Measurements from ENCODE around the gene ZFHX3. TPM values are rescaled to one million over a fixed set of nuclear protein-coding genes. Genes with fewer than 3 reads are reported as not detected.
A peak's percentile ranks its signal among the peaks of the same experiment; 100 is the strongest.

Gene ZFHX3
- polyA plus RNA-seq, 4 donors = 0.45 to 12.8 (median 2.7) TPM

- H3K27ac ChIP-seq (ENCODE audit: low read depth in 1 of 3, low read length in 2 of 3) = no peak overlapping the region
- H3K4me3 ChIP-seq (ENCODE audit: low read depth in 1 of 3, low read length in 3 of 3) = no peak overlapping the region
- H3K9me3 ChIP-seq (ENCODE audit: control insufficient read depth in 2 of 2, insufficient read depth in 1 of 2, low read depth in 1 of 2, low read length in 1 of 2) = no peaks in the 10 kb centered on the region
- DNase-seq (no peak), FAIRE-seq (no peak)
- H3K36me3 ChIP-seq (ENCODE audit: control insufficient read depth in 3 of 3, insufficient read depth in 2 of 3, low read depth in 1 of 3, low read length in 3 of 3) = peaks cover 0 to 54% (median 4%) of the 10 kb centered on the region in 3 donors
- WGBS, 3 donors = 94 to 97% (median 96%) methylated on average over 50 of the region's 50 CpGs
- no peaks in the 10 kb centered on the region for H3K27me3 ChIP-seq (ENCODE audit: control insufficient read depth in 3 of 3, insufficient read depth in 3 of 3, low read length in 3 of 3)
- peaks cover 0 to 11% (median 0%) of the 10 kb centered on the region in 3 donors for H3K4me1 ChIP-seq (ENCODE audit: control insufficient read depth in 3 of 3, insufficient read depth in 2 of 3, low read depth in 1 of 3, low read length in 2 of 3)
Observed at GRCh38 chr16:72957303-72958277, 90.3 kb downstream of the ZFHX3 start.

DNA sequence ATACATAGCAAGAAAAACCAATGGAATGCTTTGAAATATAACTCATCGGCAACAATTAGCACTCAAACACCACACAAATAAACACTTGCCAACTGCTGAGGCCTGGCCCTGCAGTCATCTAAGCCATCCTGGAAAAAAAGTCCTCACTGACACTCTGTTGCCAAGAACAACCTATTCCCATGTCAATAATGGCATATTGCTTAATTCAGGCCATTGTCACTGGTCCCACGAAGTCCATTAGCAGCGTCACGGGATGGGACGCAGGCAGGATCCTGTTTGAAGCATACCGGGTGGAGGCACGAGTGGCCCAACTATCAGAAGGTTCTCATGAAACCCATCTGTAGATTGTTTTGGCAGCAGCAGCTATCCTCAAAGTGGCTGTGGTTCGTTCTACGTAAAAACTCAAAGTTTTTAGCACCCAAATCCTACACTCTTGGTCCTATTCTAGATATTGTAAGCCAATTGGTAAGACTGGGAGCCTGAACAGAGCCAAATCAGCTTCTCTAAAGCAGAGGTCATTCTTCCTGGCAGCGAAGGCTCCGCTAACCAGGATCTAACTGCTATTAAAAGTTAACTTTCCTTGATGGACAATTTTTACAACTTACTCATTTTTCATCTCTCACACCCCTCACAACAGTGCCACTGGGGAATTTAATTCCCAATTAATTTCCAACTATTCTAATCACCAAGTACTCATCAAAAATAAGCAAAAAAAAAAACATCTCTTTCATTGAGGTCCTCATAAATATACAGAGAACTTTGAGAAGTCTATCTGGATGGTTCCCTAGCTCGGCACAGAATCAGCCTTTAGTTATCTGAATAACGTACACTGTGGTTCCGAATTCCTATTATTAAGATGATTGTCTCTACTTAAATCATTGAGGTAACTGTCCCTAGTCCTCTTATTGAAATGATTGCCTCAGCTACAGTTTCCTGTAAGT, 91.5 kb downstream of the ZFHX3 start:
- DNase-seq (no peak), FAIRE-seq (no peak)
- Histone ChIP-seq H3K9me3 (ENCODE audit: control insufficient read depth in 2 of 2, insufficient read depth in 1 of 2, low read depth in 1 of 2, low read length in 1 of 2) (no peaks in the 10 kb centered on the region), H3K36me3 (ENCODE audit: control insufficient read depth in 3 of 3, insufficient read depth in 2 of 3, low read depth in 1 of 3, low read length in 3 of 3) (peaks cover 0 to 54% (median 4%) of the 10 kb centered on the region in 3 donors), H3K4me3 (ENCODE audit: low read depth in 1 of 3, low read length in 3 of 3) (no peak overlapping the region), H3K27me3 (ENCODE audit: control insufficient read depth in 3 of 3, insufficient read depth in 3 of 3, low read length in 3 of 3) (no peaks in the 10 kb centered on the region), H3K27ac (ENCODE audit: low read depth in 1 of 3, low read length in 2 of 3) (no peak overlapping the region), H3K4me1 (ENCODE audit: control insufficient read depth in 3 of 3, insufficient read depth in 2 of 3, low read depth in 1 of 3, low read length in 2 of 3) (peaks cover 0 to 10% (median 3%) of the 10 kb centered on the region in 3 donors)
- 92 to 96% (median 95%) methylated on average over 14 of the region's 14 CpGs for WGBS, 3 donors

DNA sequence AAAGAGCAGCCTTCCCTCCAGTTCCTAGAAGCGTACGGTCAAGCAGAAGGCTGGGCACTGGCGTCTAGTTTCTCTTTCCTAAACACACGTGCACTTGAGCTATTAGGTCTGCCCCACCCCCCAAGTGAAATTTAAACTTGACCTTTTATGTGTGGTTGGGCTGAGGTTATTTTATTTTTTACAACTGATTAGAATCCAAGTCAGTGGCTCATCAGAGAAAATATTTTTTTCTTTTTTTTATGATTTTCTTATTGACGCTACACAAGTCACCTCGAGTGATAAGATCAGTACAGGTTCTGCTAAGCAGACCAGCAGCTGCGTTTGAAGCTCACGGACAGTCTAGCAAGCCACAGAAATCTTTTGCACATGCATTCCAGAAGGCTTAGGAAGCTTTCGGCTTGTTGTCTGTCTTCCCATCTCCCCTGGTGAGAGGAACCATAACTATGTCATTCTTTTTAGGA, 95.1 kb downstream of the ZFHX3 start:
- no peak overlapping the region for H3K4me3 ChIP-seq (ENCODE audit: low read depth in 1 of 3, low read length in 3 of 3)
- peaks cover 0 to 42% (median 0%) of the 10 kb centered on the region in 3 donors for H3K36me3 ChIP-seq (ENCODE audit: control insufficient read depth in 3 of 3, insufficient read depth in 2 of 3, low read depth in 1 of 3, low read length in 3 of 3)
- 20 to 50% (median 36%) methylated on average over 9 of the region's 9 CpGs for WGBS, 3 donors
- H3K9me3 ChIP-seq (ENCODE audit: control insufficient read depth in 2 of 2, insufficient read depth in 1 of 2, low read depth in 1 of 2, low read length in 1 of 2) = no peaks in the 10 kb centered on the region
- no peaks in the 10 kb centered on the region for H3K27me3 ChIP-seq (ENCODE audit: control insufficient read depth in 3 of 3, insufficient read depth in 3 of 3, low read length in 3 of 3)
- H3K27ac ChIP-seq (ENCODE audit: low read depth in 1 of 3, low read length in 2 of 3) = no peak overlapping the region
- FAIRE-seq = no peak
- peak in 1 of 2 donors; percentile 47 for DNase-seq
- peaks cover 0 to 20% (median 3%) of the 10 kb centered on the region in 3 donors for H3K4me1 ChIP-seq (ENCODE audit: control insufficient read depth in 3 of 3, insufficient read depth in 2 of 3, low read depth in 1 of 3, low read length in 2 of 3)

DNA sequence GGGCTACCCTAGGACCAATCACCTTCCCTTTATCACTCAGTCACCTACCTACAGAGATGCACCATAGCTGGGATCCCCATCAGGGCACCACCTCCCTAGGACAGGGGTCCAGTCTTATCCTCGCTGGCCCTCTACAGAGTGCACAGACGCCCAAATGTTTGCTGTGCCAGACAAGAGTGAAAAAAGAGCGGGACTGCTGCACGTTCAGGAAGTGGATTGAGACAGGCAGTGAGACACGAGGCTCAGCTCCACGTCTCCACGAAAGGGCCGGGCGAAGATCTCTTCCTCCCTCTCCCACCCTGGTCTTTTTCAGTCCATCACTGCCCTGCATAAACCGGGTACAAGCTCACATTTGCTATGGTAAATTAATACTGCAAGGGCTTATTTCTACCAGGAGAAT, 95.5 kb downstream of the ZFHX3 start:
- Histone ChIP-seq H3K36me3 (ENCODE audit: control insufficient read depth in 3 of 3, insufficient read depth in 2 of 3, low read depth in 1 of 3, low read length in 3 of 3) (peaks cover 0 to 38% (median 0%) of the 10 kb centered on the region in 3 donors), H3K27me3 (ENCODE audit: control insufficient read depth in 3 of 3, insufficient read depth in 3 of 3, low read length in 3 of 3) (no peaks in the 10 kb centered on the region), H3K4me3 (ENCODE audit: low read depth in 1 of 3, low read length in 3 of 3) (no peak overlapping the region), H3K4me1 (ENCODE audit: control insufficient read depth in 3 of 3, insufficient read depth in 2 of 3, low read depth in 1 of 3, low read length in 2 of 3) (peaks cover 3 to 25% (median 4%) of the 10 kb centered on the region in 3 donors), H3K27ac (ENCODE audit: low read depth in 1 of 3, low read length in 2 of 3) (no peak overlapping the region), H3K9me3 (ENCODE audit: control insufficient read depth in 2 of 2, insufficient read depth in 1 of 2, low read depth in 1 of 2, low read length in 1 of 2) (no peaks in the 10 kb centered on the region)
- DNase-seq (no peak), FAIRE-seq (no peak)
- 63 to 75% (median 75%) methylated on average over 10 of the region's 10 CpGs for WGBS, 3 donors

- Histone ChIP-seq H3K4me1 (ENCODE audit: control insufficient read depth in 3 of 3, insufficient read depth in 2 of 3, low read depth in 1 of 3, low read length in 2 of 3) (peaks cover 3 to 29% (median 5%) of the 10 kb centered on the region in 3 donors), H3K9me3 (ENCODE audit: control insufficient read depth in 2 of 2, insufficient read depth in 1 of 2, low read depth in 1 of 2, low read length in 1 of 2) (no peaks in the 10 kb centered on the region), H3K4me3 (ENCODE audit: low read depth in 1 of 3, low read length in 3 of 3) (no peak overlapping the region), H3K27ac (ENCODE audit: low read depth in 1 of 3, low read length in 2 of 3) (no peak overlapping the region), H3K27me3 (ENCODE audit: control insufficient read depth in 3 of 3, insufficient read depth in 3 of 3, low read length in 3 of 3) (no peaks in the 10 kb centered on the region), H3K36me3 (ENCODE audit: control insufficient read depth in 3 of 3, insufficient read depth in 2 of 3, low read depth in 1 of 3, low read length in 3 of 3) (peaks cover 0 to 37% (median 0%) of the 10 kb centered on the region in 3 donors)
- DNase-seq (no peak), FAIRE-seq (no peak)
- 91 to 93% (median 92%) methylated on average over 3 of the region's 3 CpGs for WGBS, 3 donors
Observed at GRCh38 chr16:72951916-72952315, 96.0 kb downstream of the ZFHX3 start.

DNA sequence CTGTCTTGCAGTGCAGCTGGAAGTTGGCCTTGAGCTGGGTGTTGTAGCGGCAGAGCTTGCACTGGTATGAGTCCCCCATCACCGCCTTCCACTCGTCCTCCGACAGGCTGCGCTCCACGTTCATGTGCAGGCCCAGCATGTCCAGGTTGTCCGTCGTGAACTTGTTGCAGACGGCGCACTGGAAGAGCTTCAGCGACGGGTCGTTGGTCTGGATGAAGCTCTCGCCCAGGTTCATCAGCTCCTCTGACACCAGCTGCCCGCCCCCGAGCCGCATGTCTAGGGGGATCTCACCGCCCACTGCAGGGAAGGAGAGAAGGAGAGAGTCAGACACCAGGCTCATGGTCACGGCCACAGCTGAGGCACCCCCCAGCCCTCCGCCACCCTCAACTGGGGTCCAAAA, 97.3 kb downstream of the ZFHX3 start:
- peaks cover 3 to 42% (median 8%) of the 10 kb centered on the region in 3 donors for H3K4me1 ChIP-seq (ENCODE audit: control insufficient read depth in 3 of 3, insufficient read depth in 2 of 3, low read depth in 1 of 3, low read length in 2 of 3)
- H3K4me3 ChIP-seq (ENCODE audit: low read depth in 1 of 3, low read length in 3 of 3) = no peak overlapping the region
- FAIRE-seq (no peak), DNase-seq (no peak)
- peaks cover 0 to 35% (median 0%) of the 10 kb centered on the region in 3 donors for H3K36me3 ChIP-seq (ENCODE audit: control insufficient read depth in 3 of 3, insufficient read depth in 2 of 3, low read depth in 1 of 3, low read length in 3 of 3)
- H3K27ac ChIP-seq (ENCODE audit: low read depth in 1 of 3, low read length in 2 of 3) = no peak overlapping the region
- no peaks in the 10 kb centered on the region for H3K27me3 ChIP-seq (ENCODE audit: control insufficient read depth in 3 of 3, insufficient read depth in 3 of 3, low read length in 3 of 3)
- no peaks in the 10 kb centered on the region for H3K9me3 ChIP-seq (ENCODE audit: control insufficient read depth in 2 of 2, insufficient read depth in 1 of 2, low read depth in 1 of 2, low read length in 1 of 2)
- 95 to 98% (median 97%) methylated on average over 20 of the region's 20 CpGs for WGBS, 3 donors

DNA sequence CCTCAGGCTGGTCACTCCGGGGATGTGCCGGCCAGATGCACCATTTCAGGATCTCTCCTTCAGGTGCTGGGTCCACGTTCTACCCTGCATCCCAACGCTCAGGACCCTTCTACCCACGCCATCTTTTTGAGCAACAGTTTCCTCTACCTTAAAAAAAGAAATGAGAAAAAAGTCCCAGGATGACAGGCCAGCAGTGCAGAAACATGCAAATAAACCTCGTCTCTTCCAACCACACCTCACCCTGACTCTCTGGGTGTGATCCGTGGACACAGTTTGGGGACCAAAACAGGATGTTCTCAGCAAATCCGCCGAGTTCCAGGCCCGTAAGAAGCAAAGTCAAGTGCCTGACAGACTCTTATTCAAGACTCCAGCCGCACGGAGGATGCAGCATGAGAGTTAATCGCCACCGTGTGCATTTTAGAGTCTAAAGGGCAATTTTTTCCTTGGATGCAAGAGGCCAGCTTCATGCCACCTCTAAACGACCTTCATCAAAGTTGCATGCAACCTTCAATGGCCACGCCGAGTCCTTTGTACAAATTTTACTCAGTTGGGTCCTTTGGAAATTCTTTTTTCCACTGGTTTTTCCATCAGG, 99.6 kb downstream of the ZFHX3 start:
- peak overlapping the region in 1 of 3 donors; percentile 77 for H3K27ac ChIP-seq (ENCODE audit: low read depth in 1 of 3, low read length in 2 of 3)
- H3K4me3 ChIP-seq (ENCODE audit: low read depth in 1 of 3, low read length in 3 of 3) = no peak overlapping the region
- DNase-seq (peak in 1 of 2 donors; percentile 48), FAIRE-seq (no peak)
- 81 to 85% (median 82%) methylated on average over 17 of the region's 17 CpGs for WGBS, 3 donors
- peaks cover 0 to 31% (median 0%) of the 10 kb centered on the region in 3 donors for H3K36me3 ChIP-seq (ENCODE audit: control insufficient read depth in 3 of 3, insufficient read depth in 2 of 3, low read depth in 1 of 3, low read length in 3 of 3)
- H3K4me1 ChIP-seq (ENCODE audit: control insufficient read depth in 3 of 3, insufficient read depth in 2 of 3, low read depth in 1 of 3, low read length in 2 of 3) = peaks cover 3 to 43% (median 8%) of the 10 kb centered on the region in 3 donors
- H3K27me3 ChIP-seq (ENCODE audit: control insufficient read depth in 3 of 3, insufficient read depth in 3 of 3, low read length in 3 of 3) = no peaks in the 10 kb centered on the region
- H3K9me3 ChIP-seq (ENCODE audit: control insufficient read depth in 2 of 2, insufficient read depth in 1 of 2, low read depth in 1 of 2, low read length in 1 of 2) = no peaks in the 10 kb centered on the region
